Measurements from ENCODE around the gene KCTD4.
"Not testable (repeated sequence)": the region's sequence is repeated elsewhere in the genome, so short reads cannot be mapped to it uniquely, and the experiment has no call there.

Gene KCTD4

DNA sequence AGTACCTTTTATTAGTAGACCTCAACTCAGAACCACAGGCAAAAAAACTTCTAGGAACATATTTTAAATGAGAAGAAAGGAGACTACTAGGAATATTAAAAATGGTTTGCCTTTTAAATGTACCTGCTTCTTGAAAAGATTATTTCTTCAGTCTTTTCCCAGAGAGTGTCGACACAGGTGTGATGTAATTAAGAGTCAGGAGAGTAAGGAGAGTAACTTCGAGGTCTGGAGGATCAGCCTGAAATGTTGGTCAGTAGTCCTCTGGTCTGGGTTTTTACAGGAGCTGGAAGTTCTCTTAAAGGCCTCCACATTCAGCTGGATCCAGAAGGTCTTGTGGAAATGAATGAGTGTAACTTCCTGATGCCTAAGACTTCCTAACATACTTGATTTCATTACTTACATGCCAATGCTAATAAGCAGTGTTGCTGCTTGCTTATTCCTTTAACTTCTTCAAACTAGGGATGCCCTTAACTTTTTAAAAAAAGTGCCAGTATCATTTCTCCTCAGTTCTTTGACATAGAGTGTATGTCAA lies at the start of gene KCTD4:
TSS of gene KCTD4 (minus strand) at position 345 of the 532 bp plus-strand sequence. CDS start 6,478 bp downstream, outside the sequence.
- DNase-seq (ENCODE audit: low read depth in 2 of 2), result no peak

DNA sequence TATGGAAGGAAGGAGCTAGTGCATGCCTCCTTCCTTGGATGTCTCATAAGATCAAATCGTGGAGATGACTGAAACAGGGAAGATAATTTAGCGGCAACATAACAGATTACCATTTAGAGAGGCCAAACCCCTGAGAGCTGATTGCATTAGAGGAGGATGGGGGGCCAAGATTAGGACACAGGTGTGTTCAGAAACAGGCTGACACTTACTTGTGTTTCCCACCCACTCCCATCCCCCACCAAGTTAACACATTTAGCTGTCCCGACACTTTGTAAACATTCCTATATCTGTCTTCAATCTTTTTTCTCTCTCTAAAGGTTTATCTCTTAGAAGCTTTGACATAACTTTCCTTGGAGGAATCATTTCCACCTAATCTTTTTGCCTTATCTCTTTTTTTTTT lies 48.8 kb upstream of the KCTD4 start:
- DNase-seq (ENCODE audit: low read depth in 2 of 2), result no peak

- not testable (repeated sequence) for DNase-seq (ENCODE audit: low read depth in 2 of 2)
These were observed 43.9 kb upstream of the KCTD4 start for GRCh38 chr13:45244736-45245135.

GRCh38 chr13:45243077-45243476 lies 42.2 kb upstream of the KCTD4 start:
- DNase-seq (ENCODE audit: low read depth in 2 of 2), result no peak

DNA sequence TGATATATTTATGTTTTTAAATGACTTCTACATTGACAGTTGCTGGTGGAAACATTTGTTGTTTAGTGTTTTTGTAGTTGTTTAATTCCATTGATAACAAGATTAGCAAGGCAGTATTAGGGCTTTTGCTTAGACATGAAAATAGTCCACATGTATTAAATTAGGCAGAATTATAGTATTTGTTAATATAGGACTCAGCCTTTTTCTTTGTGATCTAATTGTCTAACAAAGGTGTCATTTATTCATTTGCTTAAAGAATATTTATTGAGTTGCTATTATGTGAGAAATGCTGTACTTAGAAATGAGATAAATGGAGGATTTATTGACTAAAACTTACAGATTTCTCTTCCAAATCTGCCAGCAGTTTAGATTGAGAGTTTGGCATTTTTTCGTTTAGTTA lies 41.7 kb upstream of the KCTD4 start:
- DNase-seq (ENCODE audit: low read depth in 2 of 2), result no peak

DNA sequence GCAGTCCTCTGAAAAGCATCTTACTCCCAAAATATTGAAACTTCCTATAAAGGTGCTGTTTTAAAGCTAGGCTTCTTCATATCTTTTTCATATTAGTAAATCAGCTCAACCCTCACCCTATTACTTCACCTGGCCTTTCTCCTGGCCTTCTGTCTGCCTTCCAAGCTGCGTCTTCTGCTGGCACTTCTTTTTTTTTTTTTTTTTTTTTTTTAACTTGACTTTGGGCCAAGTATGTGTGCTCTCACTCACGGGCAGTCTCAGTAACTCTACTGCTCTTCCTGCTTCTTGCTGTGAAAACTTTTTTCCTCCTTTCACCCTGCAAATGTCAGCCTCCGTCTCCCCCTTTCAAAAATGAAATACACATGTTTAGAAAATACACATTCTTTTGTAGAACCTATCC lies 41.2 kb upstream of the KCTD4 start:
- no peak for DNase-seq (ENCODE audit: low read depth in 2 of 2)

GRCh38 chr13:45240143-45240542 lies 39.3 kb upstream of the KCTD4 start:
- DNase-seq (ENCODE audit: low read depth in 2 of 2), result no peak

DNA sequence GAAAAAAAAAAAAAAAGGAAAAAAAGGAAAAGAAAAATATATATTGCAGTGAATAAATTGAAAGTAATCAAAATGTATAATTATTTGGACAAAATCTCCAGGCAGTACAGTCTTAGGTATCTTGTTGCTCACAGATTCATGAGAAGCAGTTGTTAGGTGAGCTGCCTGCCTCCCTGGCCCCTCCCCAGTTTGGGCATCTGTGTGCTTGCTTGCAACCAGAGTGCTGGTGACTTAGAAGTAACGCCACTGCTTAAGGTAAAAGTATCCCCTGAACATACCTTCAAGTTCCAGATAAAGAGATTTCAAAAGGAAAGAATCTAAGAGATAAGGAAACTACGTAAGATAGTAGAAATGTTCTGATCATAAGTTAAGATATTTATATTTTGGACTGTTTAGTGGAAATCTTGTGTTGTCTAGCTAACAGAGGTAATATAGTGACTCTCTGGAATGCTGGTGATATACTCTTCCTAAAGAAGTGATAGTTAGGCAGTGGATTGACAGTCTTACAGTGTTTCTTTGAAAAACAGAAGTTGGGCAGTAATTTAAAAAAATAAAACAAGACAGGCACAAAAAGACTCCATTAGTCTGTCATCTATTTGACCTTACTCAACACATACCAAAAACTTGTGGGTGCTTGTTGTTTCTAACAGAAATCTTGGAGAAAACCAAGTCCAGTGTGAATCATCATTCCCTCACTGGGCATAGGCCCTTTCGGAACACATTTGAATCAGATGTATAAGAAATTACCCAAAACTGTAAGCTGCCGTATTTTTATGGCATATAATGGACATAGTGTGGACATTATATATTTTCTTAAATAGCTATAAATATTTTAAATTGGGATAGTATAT lies 38.3 kb upstream of the KCTD4 start:
- DNase-seq (ENCODE audit: low read depth in 2 of 2), result no peak

GRCh38 chr13:45232591-45232990 lies 31.7 kb upstream of the KCTD4 start:
- no peak for DNase-seq (ENCODE audit: low read depth in 2 of 2)

DNA sequence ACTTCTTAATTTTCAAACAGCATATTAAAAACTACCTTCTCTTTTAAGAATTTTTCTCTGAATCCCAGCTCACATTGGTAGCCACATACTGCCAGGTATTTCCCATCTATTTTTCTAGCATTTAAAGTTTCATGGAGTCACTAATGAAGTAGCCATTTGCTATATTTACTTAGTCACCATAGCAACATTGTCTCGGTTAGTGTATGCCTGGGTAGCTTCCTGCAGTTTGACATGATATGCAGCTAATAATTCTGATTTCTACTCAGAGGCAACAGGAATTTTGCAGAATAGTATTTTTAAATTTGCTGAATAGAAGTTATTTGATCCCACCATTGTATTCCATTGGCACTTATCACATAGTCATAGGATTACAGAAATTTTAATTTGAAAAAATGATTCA lies 30.9 kb upstream of the KCTD4 start:
- no peak for DNase-seq (ENCODE audit: low read depth in 2 of 2)

- no peak for DNase-seq (ENCODE audit: low read depth in 2 of 2)
These were observed 30.5 kb upstream of the KCTD4 start for GRCh38 chr13:45231305-45231704.

DNA sequence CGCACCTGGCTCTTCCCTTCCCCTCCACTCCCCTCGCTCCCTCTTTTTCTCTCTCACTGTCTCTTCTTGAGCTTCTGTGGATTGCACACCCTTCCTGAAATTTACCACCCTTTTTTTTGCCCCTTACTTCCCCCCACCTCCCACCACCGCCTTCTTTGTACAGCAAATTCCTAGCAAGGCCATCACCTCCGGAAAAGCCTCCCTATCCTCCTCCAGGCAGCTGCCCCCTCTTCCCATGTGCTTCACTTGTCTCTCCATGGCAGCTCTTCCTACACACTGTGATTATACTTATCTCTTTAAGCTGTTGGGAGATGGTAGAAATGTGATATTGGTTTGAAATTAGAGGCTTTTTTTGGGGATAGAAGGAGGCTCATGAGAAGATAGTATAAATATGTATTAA lies 28.3 kb upstream of the KCTD4 start:
- DNase-seq (ENCODE audit: low read depth in 2 of 2), result no peak

- DNase-seq (ENCODE audit: low read depth in 2 of 2), result no peak
These were observed 27.2 kb upstream of the KCTD4 start for GRCh38 chr13:45228002-45228401.

GRCh38 chr13:45226024-45226423 lies 25.2 kb upstream of the KCTD4 start:
- DNase-seq (ENCODE audit: low read depth in 2 of 2), result no peak

DNA sequence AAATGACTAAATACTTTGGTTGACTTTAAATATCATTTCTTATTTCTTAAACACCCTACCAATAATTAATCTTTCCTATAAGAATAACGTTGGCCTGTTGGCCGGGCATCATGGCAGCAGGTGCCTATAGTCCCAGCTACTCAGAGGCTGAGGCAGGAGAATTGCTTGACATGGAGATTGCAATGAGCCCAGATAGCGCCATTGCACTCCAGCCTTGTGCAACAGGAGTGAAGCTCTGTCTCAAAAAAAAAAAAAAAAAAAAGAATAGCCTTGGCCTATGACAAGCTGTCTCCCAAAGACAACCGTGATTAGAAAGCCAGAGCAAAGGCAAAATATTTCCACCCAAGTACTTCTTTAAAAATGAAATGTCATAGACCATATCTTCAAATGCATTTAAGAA lies 24.5 kb upstream of the KCTD4 start:
- no peak for DNase-seq (ENCODE audit: low read depth in 2 of 2)

GRCh38 chr13:45224176-45224575 lies 23.3 kb upstream of the KCTD4 start:
- no peak for DNase-seq (ENCODE audit: low read depth in 2 of 2)

DNA sequence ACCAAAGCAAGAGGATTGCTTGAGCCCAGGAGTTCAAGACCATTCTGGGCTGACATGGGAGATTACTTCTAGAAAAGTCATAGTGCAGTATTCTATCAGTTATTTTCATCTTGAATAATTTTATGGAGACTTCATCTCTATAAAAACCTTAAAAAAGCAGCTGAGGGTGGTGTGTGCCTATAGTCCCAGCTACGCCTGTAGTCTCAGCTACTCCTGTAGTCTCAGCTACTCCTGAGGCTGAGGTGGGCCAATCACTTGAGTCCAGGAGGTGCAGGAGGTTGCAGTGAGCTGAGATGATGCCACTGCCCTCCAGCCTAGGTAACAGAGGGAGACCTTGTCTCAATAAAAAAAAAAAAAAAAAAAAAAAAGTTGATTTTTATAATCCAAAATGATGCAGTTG lies 22.1 kb upstream of the KCTD4 start:
- no peak for DNase-seq (ENCODE audit: low read depth in 2 of 2)

- no peak for DNase-seq (ENCODE audit: low read depth in 2 of 2)
These were observed 21.7 kb upstream of the KCTD4 start for GRCh38 chr13:45222516-45222915.

DNA sequence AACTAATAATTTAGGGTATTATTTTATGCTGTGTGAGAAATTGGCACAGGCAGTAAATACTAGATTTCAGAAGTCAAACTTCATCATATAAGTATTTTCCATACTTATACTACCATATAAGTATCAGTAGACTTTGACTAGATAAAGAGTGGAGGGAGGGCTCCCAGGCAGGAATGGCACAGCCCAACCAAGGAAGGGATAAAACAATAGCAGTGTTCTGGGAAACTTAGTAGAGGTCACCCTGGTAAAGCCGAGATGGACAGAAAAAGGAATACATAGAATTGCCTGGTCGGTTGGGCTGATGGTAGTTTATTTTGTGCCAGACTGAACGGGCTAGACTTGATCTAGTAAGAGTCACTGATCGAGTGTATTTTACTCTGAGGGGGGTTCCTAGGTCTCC lies 19.6 kb upstream of the KCTD4 start:
- DNase-seq (ENCODE audit: low read depth in 2 of 2), result no peak

- no peak for DNase-seq (ENCODE audit: low read depth in 2 of 2)
These were observed 19.1 kb upstream of the KCTD4 start for GRCh38 chr13:45219938-45220375.

DNA sequence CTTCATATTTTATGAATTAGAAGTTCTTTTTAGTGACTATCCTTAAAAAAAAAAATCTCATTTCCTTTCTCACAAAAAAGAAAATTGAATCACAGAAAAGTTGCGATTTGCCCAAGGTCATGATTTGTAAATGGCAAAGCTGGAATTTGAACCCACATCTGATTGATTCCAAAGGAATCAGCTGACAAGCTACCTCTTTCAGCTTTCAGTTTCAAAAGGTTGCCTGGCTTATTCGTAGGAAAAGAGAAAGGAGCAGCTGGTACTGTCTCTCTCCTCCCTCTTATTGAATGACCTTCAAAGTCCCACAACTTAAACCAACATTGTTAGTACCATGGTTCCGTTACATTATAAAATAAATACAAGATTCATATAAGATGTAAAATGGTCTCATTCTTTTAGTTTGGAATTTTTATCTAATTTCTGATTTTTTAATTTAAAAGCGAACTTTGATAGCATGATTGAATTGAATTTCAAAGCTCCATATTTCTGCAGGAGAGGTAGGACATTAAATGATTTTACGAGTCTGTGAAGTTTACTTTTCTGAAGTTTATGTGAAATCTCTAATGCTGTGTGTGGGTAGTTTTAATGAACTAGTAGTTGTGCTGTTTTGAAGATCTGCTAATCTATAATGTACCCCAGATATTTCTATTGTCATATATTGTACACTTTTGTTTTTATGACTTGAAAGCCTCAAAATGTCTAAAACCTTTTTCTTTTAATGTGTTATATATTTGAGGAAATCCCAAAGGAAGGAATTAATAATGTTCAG lies 18.5 kb upstream of the KCTD4 start:
- no peak for DNase-seq (ENCODE audit: low read depth in 2 of 2)

DNA sequence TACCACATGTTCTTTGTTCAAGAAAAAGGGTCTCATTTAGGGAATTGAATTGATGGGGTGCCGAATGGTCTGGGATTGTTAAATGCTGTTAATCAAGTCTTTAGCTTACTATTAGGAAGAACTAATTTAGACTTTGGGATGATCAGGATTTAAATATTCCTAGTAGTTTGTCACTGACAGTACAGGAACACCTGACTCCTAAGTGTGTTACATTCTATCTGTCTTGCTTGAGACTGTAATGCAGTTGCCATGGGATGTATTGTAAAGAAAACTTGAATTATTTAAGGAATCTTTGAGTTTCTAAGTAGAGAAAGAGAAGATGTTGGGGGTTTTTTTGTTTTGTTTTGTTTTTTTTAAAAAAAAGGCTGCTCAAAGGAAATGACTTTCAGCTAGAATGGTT lies 17.8 kb upstream of the KCTD4 start:
- no peak for DNase-seq (ENCODE audit: low read depth in 2 of 2)

DNA sequence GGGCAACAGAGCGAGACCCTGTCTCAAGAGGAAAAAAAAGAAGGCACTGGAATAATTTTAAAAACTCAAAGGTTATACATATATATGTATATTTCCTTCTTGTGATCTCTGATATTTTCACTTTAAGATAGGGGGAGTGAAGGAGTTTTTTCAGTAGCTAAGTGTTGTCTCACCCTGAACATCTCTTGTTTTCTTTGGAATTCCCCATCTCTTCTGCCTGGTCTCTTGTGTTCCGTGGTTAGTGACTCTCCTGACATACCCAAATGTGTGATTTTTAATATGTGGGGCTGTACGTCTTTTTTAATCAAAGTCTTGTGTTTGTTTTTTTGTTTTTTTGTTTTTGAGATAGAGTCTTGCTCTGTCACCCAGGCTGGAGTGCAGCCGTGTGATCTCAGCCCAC lies 15.3 kb upstream of the KCTD4 start:
- no peak for DNase-seq (ENCODE audit: low read depth in 2 of 2)
